Measurements from ENCODE around the gene IER3. TPM values are rescaled to one million over a fixed set of nuclear protein-coding genes. Genes with fewer than 3 reads are reported as not detected.

IER3 gene
- total and polyA plus RNA-seq, 9 of the 15 experiments (the other 6 are each of a cell fraction or from before 2014, with no cell fraction given), result 1.5 to 30.0 (median 11.5) TPM

DNA sequence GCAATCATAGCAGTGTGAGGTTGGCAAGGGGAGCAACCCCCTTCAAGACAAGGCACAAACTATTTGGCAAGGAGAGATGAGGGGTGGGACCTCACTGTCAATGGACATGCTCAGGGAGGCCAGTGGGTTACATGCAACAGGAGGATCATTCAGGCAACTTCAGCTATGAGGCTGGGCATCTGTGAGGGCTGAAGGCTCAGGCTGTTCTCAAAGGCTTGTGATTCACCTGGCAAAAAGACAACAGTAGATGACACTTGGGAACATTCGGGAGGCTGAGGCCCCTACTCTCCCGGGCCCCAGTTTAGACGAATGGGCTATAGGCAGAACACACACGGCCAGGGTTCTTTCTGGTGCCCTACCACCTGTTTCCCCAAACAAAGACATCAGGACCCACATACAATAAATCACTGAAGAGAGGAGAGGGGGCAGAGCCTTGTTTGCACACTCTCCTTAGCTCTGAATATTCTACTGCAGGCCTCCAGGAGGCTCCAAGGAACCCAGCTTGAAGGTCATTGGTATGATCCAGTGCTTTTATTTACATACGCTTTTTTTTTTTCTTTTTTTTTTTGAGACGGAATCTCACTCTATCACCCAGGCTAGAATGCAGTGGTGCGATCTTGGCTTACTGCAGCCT, 16.3 kb downstream of the IER3 start:
- peaks cover 81% of the 10 kb centered on the region for H3K36me3 ChIP-seq (ENCODE audit: control insufficient read depth, insufficient read depth, low read length)
- peaks cover 4% of the 10 kb centered on the region for H3K9me1 ChIP-seq (ENCODE audit: control insufficient read depth, insufficient read depth, low read length)
- H4K20me1 ChIP-seq (replicated peaks; ENCODE audit: control insufficient read depth, insufficient read depth, low read length), result peaks cover 32% of the 10 kb centered on the region
- H3K79me2 ChIP-seq (ENCODE audit: control insufficient read depth, insufficient read depth, low read length), result peaks cover 29% of the 10 kb centered on the region
- intact Hi-C loops (cut with micrococcal nuclease), result no loop called here
- no peak overlapping the region for H3K27ac ChIP-seq (ENCODE audit: extremely low read depth, low read depth, low read length)
- no peaks in the 10 kb centered on the region for H3K9me3 ChIP-seq (replicated peaks; ENCODE audit: control insufficient read depth, insufficient read depth, low read depth, low read length)
- no peak overlapping the region for H3K4me2 ChIP-seq (ENCODE audit: insufficient read depth, low read length)
- ChIA-PET POLR2A (interaction anchor here (0.6 to 6.1 kb wide), 10 partner anchors 8 to 352 kb away, joined by 3 to 50 read pairs (median 4); partner anchors contain the start of genes MDC1 and TUBB), CTCF (ENCODE audit: low intra/inter-chr PET ratio) (interaction anchor here (0.6 kb wide), 1 partner anchor 175 kb away, joined by 4 read pairs; no protein-coding TSS in a partner anchor)
- H3K4me3 ChIP-seq, result no peak overlapping the region
- no peak overlapping the region for H3K9ac ChIP-seq (ENCODE audit: insufficient read depth in 1 of 2, low read depth in 2 of 2, low read length in 2 of 2)
- no TSS peak for BruUV-seq (replicated peaks)
- no peak overlapping the region for H2AFZ ChIP-seq (ENCODE audit: low read depth, low read length)
- no peak for ATAC-seq
- in situ Hi-C loops (cut with MboI), result loop anchor here (10.0 kb wide), 1 partner anchor 53 kb away; the partner anchor contains the start of gene DHX16
- H3K27me3 ChIP-seq (ENCODE audit: control insufficient read depth in 2 of 2, insufficient read depth in 2 of 2, low read length in 2 of 2), result no peaks in the 10 kb centered on the region
- DNase-seq (ENCODE audit: extremely low read depth in 1 of 4, low spot score in 3 of 4), result peak in 1 of 4 experiments; percentile 31
- H3K4me1 ChIP-seq (replicated peaks in 1 of 2; ENCODE audit: control insufficient read depth in 2 of 2, insufficient read depth in 2 of 2, low read length in 2 of 2), result peaks cover 7 to 18% of the 10 kb centered on the region in 2 experiments; a peak in 4 of 5 replicates
- FAIRE-seq, result no peak
- 67% methylated on average over 7 of the region's 7 CpGs for WGBS (ENCODE audit: insufficient coverage, low coverage, missing lambda C conversion rate)
- TF ChIP-seq RBM14 (IDR thresholded peaks at IDR 0.05; ENCODE audit: borderline replicate concordance, insufficient read depth, low read depth, low read length) (no peak), ZSCAN29 (IDR thresholded peaks at IDR 0.05) (no peak), NCOA1 (IDR thresholded peaks at IDR 0.05; ENCODE audit: low read depth) (no peak), HDAC1 (IDR thresholded peaks at IDR 0.05) (no peak), RAD21 (CRISPR knock-in tag; conservative IDR thresholded peaks at IDR 0.05 in 1 of 2, IDR thresholded peaks at IDR 0.05 in 1 of 2) (peak in 1 of 2 experiments; percentile 23; a peak in 1 of 4 replicates), ZNF41 (CRISPR knock-in tag; conservative IDR thresholded peaks at IDR 0.05) (no peak), TCFL5 (CRISPR knock-in tag; conservative IDR thresholded peaks at IDR 0.05) (no peak)
- TF ChIP-seq, protein P1, sequence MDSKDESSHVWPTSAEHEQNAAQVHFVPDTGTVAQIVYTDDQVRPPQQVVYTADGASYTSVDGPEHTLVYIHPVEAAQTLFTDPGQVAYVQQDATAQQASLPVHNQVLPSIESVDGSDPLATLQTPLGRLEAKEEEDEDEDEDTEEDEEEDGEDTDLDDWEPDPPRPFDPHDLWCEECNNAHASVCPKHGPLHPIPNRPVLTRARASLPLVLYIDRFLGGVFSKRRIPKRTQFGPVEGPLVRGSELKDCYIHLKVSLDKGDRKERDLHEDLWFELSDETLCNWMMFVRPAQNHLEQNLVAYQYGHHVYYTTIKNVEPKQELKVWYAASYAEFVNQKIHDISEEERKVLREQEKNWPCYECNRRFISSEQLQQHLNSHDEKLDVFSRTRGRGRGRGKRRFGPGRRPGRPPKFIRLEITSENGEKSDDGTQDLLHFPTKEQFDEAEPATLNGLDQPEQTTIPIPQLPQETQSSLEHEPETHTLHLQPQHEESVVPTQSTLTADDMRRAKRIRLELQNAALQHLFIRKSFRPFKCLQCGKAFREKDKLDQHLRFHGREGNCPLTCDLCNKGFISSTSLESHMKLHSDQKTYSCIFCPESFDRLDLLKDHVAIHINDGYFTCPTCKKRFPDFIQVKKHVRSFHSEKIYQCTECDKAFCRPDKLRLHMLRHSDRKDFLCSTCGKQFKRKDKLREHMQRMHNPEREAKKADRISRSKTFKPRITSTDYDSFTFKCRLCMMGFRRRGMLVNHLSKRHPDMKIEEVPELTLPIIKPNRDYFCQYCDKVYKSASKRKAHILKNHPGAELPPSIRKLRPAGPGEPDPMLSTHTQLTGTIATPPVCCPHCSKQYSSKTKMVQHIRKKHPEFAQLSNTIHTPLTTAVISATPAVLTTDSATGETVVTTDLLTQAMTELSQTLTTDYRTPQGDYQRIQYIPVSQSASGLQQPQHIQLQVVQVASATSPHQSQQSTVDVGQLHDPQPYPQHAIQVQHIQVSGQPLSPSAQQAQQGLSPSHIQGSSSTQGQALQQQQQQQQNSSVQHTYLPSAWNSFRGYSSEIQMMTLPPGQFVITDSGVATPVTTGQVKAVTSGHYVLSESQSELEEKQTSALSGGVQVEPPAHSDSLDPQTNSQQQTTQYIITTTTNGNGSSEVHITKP (IDR thresholded peaks at IDR 0.05; ENCODE audit: partially characterized antibody), result peak; percentile 89
- TF ChIP-seq, protein P2, sequence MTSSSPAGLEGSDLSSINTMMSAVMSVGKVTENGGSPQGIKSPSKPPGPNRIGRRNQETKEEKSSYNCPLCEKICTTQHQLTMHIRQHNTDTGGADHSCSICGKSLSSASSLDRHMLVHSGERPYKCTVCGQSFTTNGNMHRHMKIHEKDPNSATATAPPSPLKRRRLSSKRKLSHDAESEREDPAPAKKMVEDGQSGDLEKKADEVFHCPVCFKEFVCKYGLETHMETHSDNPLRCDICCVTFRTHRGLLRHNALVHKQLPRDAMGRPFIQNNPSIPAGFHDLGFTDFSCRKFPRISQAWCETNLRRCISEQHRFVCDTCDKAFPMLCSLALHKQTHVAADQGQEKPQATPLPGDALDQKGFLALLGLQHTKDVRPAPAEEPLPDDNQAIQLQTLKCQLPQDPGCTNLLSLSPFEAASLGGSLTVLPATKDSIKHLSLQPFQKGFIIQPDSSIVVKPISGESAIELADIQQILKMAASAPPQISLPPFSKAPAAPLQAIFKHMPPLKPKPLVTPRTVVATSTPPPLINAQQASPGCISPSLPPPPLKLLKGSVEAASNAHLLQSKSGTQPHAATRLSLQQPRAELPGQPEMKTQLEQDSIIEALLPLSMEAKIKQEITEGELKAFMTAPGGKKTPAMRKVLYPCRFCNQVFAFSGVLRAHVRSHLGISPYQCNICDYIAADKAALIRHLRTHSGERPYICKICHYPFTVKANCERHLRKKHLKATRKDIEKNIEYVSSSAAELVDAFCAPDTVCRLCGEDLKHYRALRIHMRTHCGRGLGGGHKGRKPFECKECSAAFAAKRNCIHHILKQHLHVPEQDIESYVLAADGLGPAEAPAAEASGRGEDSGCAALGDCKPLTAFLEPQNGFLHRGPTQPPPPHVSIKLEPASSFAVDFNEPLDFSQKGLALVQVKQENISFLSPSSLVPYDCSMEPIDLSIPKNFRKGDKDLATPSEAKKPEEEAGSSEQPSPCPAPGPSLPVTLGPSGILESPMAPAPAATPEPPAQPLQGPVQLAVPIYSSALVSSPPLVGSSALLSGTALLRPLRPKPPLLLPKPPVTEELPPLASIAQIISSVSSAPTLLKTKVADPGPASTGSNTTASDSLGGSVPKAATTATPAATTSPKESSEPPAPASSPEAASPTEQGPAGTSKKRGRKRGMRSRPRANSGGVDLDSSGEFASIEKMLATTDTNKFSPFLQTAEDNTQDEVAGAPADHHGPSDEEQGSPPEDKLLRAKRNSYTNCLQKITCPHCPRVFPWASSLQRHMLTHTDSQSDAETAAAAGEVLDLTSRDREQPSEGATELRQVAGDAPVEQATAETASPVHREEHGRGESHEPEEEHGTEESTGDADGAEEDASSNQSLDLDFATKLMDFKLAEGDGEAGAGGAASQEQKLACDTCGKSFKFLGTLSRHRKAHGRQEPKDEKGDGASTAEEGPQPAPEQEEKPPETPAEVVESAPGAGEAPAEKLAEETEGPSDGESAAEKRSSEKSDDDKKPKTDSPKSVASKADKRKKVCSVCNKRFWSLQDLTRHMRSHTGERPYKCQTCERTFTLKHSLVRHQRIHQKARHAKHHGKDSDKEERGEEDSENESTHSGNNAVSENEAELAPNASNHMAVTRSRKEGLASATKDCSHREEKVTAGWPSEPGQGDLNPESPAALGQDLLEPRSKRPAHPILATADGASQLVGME (CRISPR knock-in tag; IDR thresholded peaks at IDR 0.05), result no peak
- TF ChIP-seq, protein P3, sequence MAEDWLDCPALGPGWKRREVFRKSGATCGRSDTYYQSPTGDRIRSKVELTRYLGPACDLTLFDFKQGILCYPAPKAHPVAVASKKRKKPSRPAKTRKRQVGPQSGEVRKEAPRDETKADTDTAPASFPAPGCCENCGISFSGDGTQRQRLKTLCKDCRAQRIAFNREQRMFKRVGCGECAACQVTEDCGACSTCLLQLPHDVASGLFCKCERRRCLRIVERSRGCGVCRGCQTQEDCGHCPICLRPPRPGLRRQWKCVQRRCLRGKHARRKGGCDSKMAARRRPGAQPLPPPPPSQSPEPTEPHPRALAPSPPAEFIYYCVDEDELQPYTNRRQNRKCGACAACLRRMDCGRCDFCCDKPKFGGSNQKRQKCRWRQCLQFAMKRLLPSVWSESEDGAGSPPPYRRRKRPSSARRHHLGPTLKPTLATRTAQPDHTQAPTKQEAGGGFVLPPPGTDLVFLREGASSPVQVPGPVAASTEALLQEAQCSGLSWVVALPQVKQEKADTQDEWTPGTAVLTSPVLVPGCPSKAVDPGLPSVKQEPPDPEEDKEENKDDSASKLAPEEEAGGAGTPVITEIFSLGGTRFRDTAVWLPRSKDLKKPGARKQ (CRISPR knock-in tag; IDR thresholded peaks at IDR 0.05), result no peak
